ENCODE results near the gene EEIG1.

The EEIG1 gene

DNA sequence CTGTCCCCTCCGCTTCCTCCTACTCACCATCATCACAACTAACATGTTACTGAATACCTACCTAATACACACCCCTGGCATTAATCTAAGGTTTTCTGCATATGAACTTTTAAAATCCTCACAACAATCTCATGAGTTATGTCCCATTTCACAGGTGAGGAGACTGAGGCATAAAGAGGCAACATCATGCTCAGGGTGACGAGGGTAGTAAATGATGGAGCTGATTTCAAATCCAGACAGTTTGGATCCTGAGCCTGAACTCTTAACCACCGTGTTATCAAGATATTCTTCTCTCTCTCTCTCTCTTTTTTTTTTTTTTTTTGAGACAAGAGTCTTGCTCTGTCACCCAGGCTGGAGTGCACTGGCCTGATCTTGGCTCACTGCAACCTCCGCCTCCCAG is 12.9 kb upstream of the EEIG1 start:
- CTCF ChIA-PET, result interaction anchor here (1.5 kb wide), 1 partner anchor 42 kb away, joined by 8 read pairs; no protein-coding TSS in a partner anchor
- Histone ChIP-seq H3K9me3 (ENCODE audit: control insufficient read depth, insufficient read depth, low read depth, low read length) (no peaks in the 10 kb centered on the region), H3K4me1 (ENCODE audit: control insufficient read depth, insufficient read depth, low read length) (no peaks in the 10 kb centered on the region), H3K36me3 (ENCODE audit: control insufficient read depth in 2 of 2, insufficient read depth in 1 of 2, low read length in 2 of 2) (no peaks in the 10 kb centered on the region), H3K27ac (ENCODE audit: extremely low read depth, low read depth, low read length) (no peak overlapping the region), H3K4me3 (ENCODE audit: low read depth, low read length) (no peak overlapping the region)
- POLR2A ChIA-PET, result no interaction called here
- TF ChIP-seq, protein P1, sequence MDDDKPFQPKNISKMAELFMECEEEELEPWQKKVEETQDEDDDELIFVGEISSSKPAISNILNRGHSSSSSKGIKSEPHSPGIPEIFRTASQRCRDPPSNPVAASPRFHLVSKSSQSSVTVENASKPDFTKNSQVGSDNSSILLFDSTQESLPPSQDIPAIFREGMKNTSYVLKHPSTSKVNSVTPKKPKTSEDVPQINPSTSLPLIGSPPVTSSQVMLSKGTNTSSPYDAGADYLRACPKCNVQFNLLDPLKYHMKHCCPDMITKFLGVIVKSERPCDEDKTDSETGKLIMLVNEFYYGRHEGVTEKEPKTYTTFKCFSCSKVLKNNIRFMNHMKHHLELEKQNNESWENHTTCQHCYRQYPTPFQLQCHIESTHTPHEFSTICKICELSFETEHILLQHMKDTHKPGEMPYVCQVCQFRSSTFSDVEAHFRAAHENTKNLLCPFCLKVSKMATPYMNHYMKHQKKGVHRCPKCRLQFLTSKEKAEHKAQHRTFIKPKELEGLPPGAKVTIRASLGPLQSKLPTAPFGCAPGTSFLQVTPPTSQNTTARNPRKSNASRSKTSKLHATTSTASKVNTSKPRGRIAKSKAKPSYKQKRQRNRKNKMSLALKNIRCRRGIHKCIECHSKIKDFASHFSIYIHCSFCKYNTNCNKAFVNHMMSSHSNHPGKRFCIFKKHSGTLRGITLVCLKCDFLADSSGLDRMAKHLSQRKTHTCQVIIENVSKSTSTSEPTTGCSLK (tag by site-specific recombination; IDR thresholded peaks at IDR 0.05), result no peak
- no peak for TF ChIP-seq SP2 (tag by site-specific recombination; IDR thresholded peaks at IDR 0.05)
- no peak for TF ChIP-seq KLF7 (tag by site-specific recombination; IDR thresholded peaks at IDR 0.05; ENCODE audit: borderline replicate concordance)
- no peak for TF ChIP-seq ZNF610 (tag by site-specific recombination; IDR thresholded peaks at IDR 0.05; ENCODE audit: borderline replicate concordance)
- no peak for TF ChIP-seq ZNF548 (tag by site-specific recombination; IDR thresholded peaks at IDR 0.05)
- no peak for TF ChIP-seq ZNF768 (tag by site-specific recombination; IDR thresholded peaks at IDR 0.05)
- no peak for TF ChIP-seq SETDB1 (IDR thresholded peaks at IDR 0.05; ENCODE audit: insufficient read length, low read length)
- TF ChIP-seq ZNF664 (tag by site-specific recombination; IDR thresholded peaks at IDR 0.05), result no peak
- TF ChIP-seq ZNF837 (tag by site-specific recombination; IDR thresholded peaks at IDR 0.05), result no peak

DNA sequence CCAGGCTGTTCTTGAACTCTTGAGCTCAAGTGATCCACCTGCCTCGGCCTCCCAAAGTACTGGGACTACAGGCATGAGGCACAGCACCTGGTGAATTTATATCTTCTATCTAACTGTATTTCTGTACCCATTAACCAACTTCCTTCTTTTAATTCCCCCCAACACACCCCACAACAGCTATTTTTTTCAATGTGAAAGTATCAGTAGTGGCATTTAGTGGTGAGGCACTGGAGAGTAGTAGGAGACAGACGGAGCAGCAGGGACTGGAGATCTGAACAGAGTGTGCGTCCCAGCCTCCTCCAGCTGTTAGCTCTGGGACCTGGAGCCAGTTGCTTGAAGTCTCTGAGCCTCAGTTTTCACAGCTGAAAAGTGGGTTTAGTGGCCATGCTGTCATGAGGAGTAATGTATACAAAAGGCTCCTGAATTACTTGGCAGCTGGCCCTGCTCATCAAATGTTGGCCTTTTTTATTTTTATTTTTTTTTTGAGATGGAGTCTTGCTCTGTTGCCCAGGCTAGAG is 11.0 kb upstream of the EEIG1 start:
- TF ChIP-seq KLF1 (tag by site-specific recombination; IDR thresholded peaks at IDR 0.05) (no peak), ZNF544 (tag by site-specific recombination; IDR thresholded peaks at IDR 0.05) (no peak), KLF9 (tag by site-specific recombination; IDR thresholded peaks at IDR 0.05; ENCODE audit: low read depth) (no peak), BCL11A (tag by site-specific recombination; IDR thresholded peaks at IDR 0.05; ENCODE audit: low read depth) (no peak), ZBTB8A (tag by site-specific recombination; IDR thresholded peaks at IDR 0.05) (no peak), ZNF416 (tag by site-specific recombination; IDR thresholded peaks at IDR 0.05) (no peak), ZNF114 (tag by site-specific recombination; IDR thresholded peaks at IDR 0.05) (no peak), MYNN (tag by site-specific recombination; IDR thresholded peaks at IDR 0.05; ENCODE audit: borderline replicate concordance) (no peak), ZNF184 (tag by site-specific recombination; IDR thresholded peaks at IDR 0.05) (no peak), ZNF571 (tag by site-specific recombination; IDR thresholded peaks at IDR 0.05) (no peak), ZNF391 (tag by site-specific recombination; IDR thresholded peaks at IDR 0.05; ENCODE audit: borderline replicate concordance, low read depth) (no peak), ZNF174 (tag by site-specific recombination; IDR thresholded peaks at IDR 0.05) (no peak), ZNF707 (tag by site-specific recombination; IDR thresholded peaks at IDR 0.05) (no peak), SP7 (tag by site-specific recombination; IDR thresholded peaks at IDR 0.05) (no peak), GLI2 (tag by site-specific recombination; IDR thresholded peaks at IDR 0.05; ENCODE audit: borderline replicate concordance, low read depth) (no peak)
- TF ChIP-seq, protein P2, sequence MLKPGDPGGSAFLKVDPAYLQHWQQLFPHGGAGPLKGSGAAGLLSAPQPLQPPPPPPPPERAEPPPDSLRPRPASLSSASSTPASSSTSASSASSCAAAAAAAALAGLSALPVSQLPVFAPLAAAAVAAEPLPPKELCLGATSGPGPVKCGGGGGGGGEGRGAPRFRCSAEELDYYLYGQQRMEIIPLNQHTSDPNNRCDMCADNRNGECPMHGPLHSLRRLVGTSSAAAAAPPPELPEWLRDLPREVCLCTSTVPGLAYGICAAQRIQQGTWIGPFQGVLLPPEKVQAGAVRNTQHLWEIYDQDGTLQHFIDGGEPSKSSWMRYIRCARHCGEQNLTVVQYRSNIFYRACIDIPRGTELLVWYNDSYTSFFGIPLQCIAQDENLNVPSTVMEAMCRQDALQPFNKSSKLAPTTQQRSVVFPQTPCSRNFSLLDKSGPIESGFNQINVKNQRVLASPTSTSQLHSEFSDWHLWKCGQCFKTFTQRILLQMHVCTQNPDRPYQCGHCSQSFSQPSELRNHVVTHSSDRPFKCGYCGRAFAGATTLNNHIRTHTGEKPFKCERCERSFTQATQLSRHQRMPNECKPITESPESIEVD (tag by site-specific recombination; IDR thresholded peaks at IDR 0.05), result no peak
- TF ChIP-seq, protein P3, sequence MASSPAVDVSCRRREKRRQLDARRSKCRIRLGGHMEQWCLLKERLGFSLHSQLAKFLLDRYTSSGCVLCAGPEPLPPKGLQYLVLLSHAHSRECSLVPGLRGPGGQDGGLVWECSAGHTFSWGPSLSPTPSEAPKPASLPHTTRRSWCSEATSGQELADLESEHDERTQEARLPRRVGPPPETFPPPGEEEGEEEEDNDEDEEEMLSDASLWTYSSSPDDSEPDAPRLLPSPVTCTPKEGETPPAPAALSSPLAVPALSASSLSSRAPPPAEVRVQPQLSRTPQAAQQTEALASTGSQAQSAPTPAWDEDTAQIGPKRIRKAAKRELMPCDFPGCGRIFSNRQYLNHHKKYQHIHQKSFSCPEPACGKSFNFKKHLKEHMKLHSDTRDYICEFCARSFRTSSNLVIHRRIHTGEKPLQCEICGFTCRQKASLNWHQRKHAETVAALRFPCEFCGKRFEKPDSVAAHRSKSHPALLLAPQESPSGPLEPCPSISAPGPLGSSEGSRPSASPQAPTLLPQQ (tag by site-specific recombination; IDR thresholded peaks at IDR 0.05), result no peak
- TF ChIP-seq, protein P4, sequence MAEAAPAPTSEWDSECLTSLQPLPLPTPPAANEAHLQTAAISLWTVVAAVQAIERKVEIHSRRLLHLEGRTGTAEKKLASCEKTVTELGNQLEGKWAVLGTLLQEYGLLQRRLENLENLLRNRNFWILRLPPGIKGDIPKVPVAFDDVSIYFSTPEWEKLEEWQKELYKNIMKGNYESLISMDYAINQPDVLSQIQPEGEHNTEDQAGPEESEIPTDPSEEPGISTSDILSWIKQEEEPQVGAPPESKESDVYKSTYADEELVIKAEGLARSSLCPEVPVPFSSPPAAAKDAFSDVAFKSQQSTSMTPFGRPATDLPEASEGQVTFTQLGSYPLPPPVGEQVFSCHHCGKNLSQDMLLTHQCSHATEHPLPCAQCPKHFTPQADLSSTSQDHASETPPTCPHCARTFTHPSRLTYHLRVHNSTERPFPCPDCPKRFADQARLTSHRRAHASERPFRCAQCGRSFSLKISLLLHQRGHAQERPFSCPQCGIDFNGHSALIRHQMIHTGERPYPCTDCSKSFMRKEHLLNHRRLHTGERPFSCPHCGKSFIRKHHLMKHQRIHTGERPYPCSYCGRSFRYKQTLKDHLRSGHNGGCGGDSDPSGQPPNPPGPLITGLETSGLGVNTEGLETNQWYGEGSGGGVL (tag by site-specific recombination; IDR thresholded peaks at IDR 0.05), result no peak
- POLR2A ChIA-PET, result interaction anchor here (1.3 kb wide), 1 partner anchor 10 kb away, joined by 6 read pairs; no protein-coding TSS in a partner anchor
- H3K36me3 ChIP-seq (ENCODE audit: control insufficient read depth in 2 of 2, insufficient read depth in 1 of 2, low read length in 2 of 2), result no peaks in the 10 kb centered on the region
- no peak overlapping the region for H3K4me3 ChIP-seq (ENCODE audit: low read depth, low read length)
- CTCF ChIA-PET, result interaction anchor here (1.0 to 2.0 kb wide), 3 partner anchors 43 to 126 kb away, joined by 3 to 6 read pairs (median 3); no protein-coding TSS in a partner anchor
- no peak overlapping the region for H3K27ac ChIP-seq (ENCODE audit: extremely low read depth, low read depth, low read length)
- no peaks in the 10 kb centered on the region for H3K4me1 ChIP-seq (ENCODE audit: control insufficient read depth, insufficient read depth, low read length)
- no peaks in the 10 kb centered on the region for H3K9me3 ChIP-seq (ENCODE audit: control insufficient read depth, insufficient read depth, low read depth, low read length)

Measured in HEK293 (cell line).